ENCODE measurements around the gene HSPA4L. TPM values are rescaled to one million over a fixed set of nuclear protein-coding genes. Genes with fewer than 3 reads are reported as not detected.

HSPA4L gene
- total RNA-seq, 4 donors from 2014 or later, result 0.36 to 1.2 (median 0.74) TPM

GRCh38 chr4:127810551-127810950, 28.4 kb downstream of the HSPA4L start:
- Histone ChIP-seq H3K4me3 (no peak overlapping the region), H3K4me1 (no peaks in the 10 kb centered on the region), H3K27ac (no peak overlapping the region), H3K9me3 (no peaks in the 10 kb centered on the region), H3K27me3 (no peaks in the 10 kb centered on the region), H3K36me3 (no peaks in the 10 kb centered on the region)
- ATAC-seq, result no peak
- intact Hi-C loops (cut with DNase I; ENCODE audit: low total_unique reads) (no loop called here), in situ Hi-C loops (cut with MboI; ENCODE audit: low sequenced_read_pairs in 4 of 4) (no loop called here)
- DNase-seq, result no peak
- no peak for TF ChIP-seq POLR2A (IDR thresholded peaks at IDR 0.05)

DNA sequence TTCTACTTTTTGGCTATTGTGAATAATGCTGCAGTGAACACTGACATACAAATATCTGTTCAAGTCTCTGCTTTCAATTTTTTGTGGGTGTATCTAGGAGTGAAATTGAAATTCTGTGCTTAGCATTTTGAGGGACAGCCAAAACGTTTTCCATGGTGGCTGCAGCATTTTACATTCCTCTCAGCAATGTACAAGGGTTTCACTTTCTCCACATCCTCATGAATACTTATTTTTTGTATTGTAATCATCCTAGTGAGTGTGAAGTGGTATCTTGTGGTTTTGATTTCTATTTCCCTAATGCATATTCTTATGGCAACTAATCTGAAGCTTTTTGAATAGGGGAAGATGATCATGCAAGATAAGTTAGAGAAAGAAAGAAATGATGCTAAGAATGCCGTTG, 40.3 kb downstream of the HSPA4L start:
- ATAC-seq (no peak), DNase-seq (no peak)
- no peaks in the 10 kb centered on the region for H3K36me3 ChIP-seq
- TF ChIP-seq, protein P1, sequence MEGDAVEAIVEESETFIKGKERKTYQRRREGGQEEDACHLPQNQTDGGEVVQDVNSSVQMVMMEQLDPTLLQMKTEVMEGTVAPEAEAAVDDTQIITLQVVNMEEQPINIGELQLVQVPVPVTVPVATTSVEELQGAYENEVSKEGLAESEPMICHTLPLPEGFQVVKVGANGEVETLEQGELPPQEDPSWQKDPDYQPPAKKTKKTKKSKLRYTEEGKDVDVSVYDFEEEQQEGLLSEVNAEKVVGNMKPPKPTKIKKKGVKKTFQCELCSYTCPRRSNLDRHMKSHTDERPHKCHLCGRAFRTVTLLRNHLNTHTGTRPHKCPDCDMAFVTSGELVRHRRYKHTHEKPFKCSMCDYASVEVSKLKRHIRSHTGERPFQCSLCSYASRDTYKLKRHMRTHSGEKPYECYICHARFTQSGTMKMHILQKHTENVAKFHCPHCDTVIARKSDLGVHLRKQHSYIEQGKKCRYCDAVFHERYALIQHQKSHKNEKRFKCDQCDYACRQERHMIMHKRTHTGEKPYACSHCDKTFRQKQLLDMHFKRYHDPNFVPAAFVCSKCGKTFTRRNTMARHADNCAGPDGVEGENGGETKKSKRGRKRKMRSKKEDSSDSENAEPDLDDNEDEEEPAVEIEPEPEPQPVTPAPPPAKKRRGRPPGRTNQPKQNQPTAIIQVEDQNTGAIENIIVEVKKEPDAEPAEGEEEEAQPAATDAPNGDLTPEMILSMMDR (IDR thresholded peaks at IDR 0.05 in 4 of 5, conservative IDR thresholded peaks at IDR 0.05 in 1 of 5), result no peak
- TF ChIP-seq POLR2A (IDR thresholded peaks at IDR 0.05), result no peak
- H3K27me3 ChIP-seq, result no peaks in the 10 kb centered on the region
- H3K9me3 ChIP-seq, result no peaks in the 10 kb centered on the region
- in situ Hi-C loops (cut with MboI; ENCODE audit: low sequenced_read_pairs in 4 of 4), result no loop called here
- no peak overlapping the region for H3K4me3 ChIP-seq
- no peak overlapping the region for H3K27ac ChIP-seq
- H3K4me1 ChIP-seq, result no peaks in the 10 kb centered on the region
- intact Hi-C loops (cut with DNase I; ENCODE audit: low total_unique reads), result no loop called here

DNA sequence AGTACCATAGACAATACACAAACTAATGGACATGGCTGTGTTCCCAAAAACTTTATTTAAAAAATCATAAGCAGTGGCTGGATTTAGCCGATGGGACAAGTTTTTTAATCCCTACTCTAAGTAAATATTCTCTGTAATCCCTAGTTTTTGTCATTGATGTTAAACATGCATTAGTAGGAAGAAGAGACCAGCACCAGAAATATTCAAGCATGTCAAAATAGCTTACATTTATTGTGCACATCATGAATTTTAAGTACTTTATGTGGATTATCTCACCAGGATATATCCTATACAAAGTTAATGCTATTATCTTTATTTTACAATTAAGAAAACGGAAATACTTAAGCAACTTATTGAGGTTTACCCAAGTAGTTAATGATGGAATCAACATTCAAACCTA, 46.0 kb downstream of the HSPA4L start:
- Histone ChIP-seq H3K27me3 (no peaks in the 10 kb centered on the region), H3K27ac (no peak overlapping the region), H3K4me1 (no peaks in the 10 kb centered on the region), H3K9me3 (no peaks in the 10 kb centered on the region), H3K4me3 (no peak overlapping the region), H3K36me3 (peaks cover 0 to 5% of the 10 kb centered on the region in 2 donors)
- in situ Hi-C loops (cut with MboI; ENCODE audit: low sequenced_read_pairs in 4 of 4), result no loop called here
- intact Hi-C loops (cut with DNase I; ENCODE audit: low total_unique reads), result no loop called here
- no peak for DNase-seq
- ATAC-seq, result no peak
- TF ChIP-seq, protein P1 (IDR thresholded peaks at IDR 0.05 in 4 of 5, conservative IDR thresholded peaks at IDR 0.05 in 1 of 5), result no peak
- no peak for TF ChIP-seq POLR2A (IDR thresholded peaks at IDR 0.05)

DNA sequence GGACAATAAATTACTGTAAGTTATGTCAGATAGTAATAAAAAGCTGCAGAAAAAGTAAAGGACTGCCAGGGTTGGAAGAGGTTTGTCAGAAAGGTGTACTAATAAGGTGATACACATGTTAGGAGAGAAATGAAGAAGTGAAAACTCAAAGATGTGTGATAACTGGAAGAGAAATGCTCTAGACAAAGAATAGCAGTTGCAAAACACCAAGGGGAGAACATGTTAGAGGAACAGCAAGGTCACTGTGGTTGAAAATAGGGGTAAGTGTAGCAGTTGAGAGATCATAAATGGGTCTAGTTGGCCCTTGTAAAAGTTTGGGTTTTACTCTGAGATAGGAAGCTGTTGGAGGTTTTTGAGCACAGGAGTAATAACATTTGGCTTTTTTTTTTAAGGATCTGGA, 46.9 kb downstream of the HSPA4L start:
- in situ Hi-C loops (cut with MboI; ENCODE audit: low sequenced_read_pairs in 4 of 4) (no loop called here), intact Hi-C loops (cut with DNase I; ENCODE audit: low total_unique reads) (no loop called here)
- Histone ChIP-seq H3K9me3 (no peaks in the 10 kb centered on the region), H3K4me1 (no peaks in the 10 kb centered on the region), H3K27ac (no peak overlapping the region), H3K4me3 (no peak overlapping the region), H3K27me3 (no peaks in the 10 kb centered on the region), H3K36me3 (peaks cover 0 to 5% of the 10 kb centered on the region in 2 donors)
- DNase-seq (no peak), ATAC-seq (no peak)
- TF ChIP-seq, protein P1 (IDR thresholded peaks at IDR 0.05 in 4 of 5, conservative IDR thresholded peaks at IDR 0.05 in 1 of 5), result no peak
- TF ChIP-seq POLR2A (IDR thresholded peaks at IDR 0.05), result no peak

DNA sequence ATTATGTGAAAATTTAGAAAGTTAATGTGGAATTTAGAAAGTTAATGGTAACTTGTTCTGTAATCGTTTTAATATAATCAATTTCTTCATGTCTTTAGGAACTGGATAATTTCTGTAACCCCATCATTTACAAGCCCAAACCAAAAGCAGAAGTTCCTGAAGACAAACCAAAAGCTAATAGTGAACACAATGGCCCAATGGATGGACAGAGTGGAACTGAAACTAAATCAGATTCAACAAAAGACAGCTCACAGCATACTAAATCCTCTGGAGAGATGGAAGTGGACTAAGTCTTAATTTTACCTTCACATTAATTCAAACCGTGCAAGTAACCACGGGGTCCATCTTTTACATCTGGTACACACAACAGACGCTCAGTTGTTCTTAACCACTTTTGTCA, 50.5 kb downstream of the HSPA4L start:
- in situ Hi-C loops (cut with MboI; ENCODE audit: low sequenced_read_pairs in 4 of 4) (no loop called here), intact Hi-C loops (cut with DNase I; ENCODE audit: low total_unique reads) (no loop called here)
- Histone ChIP-seq H3K36me3 (peaks cover 0 to 5% of the 10 kb centered on the region in 2 donors), H3K4me1 (no peaks in the 10 kb centered on the region), H3K4me3 (no peak overlapping the region), H3K27ac (no peak overlapping the region), H3K9me3 (no peaks in the 10 kb centered on the region), H3K27me3 (no peaks in the 10 kb centered on the region)
- DNase-seq (no peak), ATAC-seq (no peak)
- no peak for TF ChIP-seq POLR2A (IDR thresholded peaks at IDR 0.05)
- TF ChIP-seq, protein P1 (IDR thresholded peaks at IDR 0.05 in 4 of 5, conservative IDR thresholded peaks at IDR 0.05 in 1 of 5), result no peak
